Measurements from ENCODE around the gene GALNT10.

DNA sequence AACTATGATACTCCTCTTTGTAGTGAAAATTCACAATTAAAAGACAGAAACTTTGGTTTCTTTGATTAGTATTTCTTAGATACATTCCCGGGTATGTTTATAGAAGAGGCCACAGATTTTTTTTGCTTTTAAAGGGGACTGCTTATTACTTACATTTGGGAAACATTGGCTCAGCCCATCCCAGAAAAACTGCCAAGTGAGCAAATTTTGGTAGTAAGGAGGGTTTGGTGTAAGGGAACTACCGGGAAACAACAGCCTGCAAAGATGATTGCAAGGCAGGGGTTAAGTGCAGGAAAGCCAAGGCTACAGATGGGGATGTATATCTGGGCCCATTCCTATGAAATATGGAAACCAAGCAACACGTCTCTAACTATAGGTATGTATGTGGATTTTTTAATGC is 166.4 kb downstream of the GALNT10 start:
- TF ChIP-seq, protein P1, sequence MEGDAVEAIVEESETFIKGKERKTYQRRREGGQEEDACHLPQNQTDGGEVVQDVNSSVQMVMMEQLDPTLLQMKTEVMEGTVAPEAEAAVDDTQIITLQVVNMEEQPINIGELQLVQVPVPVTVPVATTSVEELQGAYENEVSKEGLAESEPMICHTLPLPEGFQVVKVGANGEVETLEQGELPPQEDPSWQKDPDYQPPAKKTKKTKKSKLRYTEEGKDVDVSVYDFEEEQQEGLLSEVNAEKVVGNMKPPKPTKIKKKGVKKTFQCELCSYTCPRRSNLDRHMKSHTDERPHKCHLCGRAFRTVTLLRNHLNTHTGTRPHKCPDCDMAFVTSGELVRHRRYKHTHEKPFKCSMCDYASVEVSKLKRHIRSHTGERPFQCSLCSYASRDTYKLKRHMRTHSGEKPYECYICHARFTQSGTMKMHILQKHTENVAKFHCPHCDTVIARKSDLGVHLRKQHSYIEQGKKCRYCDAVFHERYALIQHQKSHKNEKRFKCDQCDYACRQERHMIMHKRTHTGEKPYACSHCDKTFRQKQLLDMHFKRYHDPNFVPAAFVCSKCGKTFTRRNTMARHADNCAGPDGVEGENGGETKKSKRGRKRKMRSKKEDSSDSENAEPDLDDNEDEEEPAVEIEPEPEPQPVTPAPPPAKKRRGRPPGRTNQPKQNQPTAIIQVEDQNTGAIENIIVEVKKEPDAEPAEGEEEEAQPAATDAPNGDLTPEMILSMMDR (IDR thresholded peaks at IDR 0.05): no peak
- no peak for TF ChIP-seq POLR2A (IDR thresholded peaks at IDR 0.05)

Measured in body of pancreas (tissue), 4 donors.